Naive thymus-derived CD4-positive, alpha-beta T cell (primary cell): ENCODE measurements around the gene OR52E5. TPM values are rescaled to one million over a fixed set of nuclear protein-coding genes. Genes with fewer than 3 reads are reported as not detected.
A peak's percentile ranks its signal among the peaks of the same experiment; 100 is the strongest.

Source experiments
- ATAC-seq: fragments of 150-1000 bp; cut with Tn5 transposase; 2 replicates; pipeline ENCODE4 v1.10.0; 2021; ENCODE audit warnings: mild to moderate bottlenecking, moderate library complexity
- CTCF ChIA-PET: fragments of 350-600 bp; sonication (Branson Sonifier 250); formaldehyde crosslinking; loops from one replicate; lab custom pipeline; 2021; ENCODE audit warnings: antibody characterized with exemption; lab: Charles Lee
- POLR2A ChIA-PET: fragments of 350-600 bp; sonication (Branson Sonifier 250); formaldehyde crosslinking; loops from one replicate; lab custom pipeline; 2021; ENCODE audit warnings: antibody characterized with exemption, inconsistent platforms; lab: Charles Lee
- DNase-seq, 9 donors: peaks; one replicate each; pipeline versions ENCODE4 v3.0.0 to v3.0.0-alpha.2; 2020 to 2022; ENCODE audit warnings: mixed read lengths in 1 of 9
- H3K27ac ChIP-seq: one replicate; pipeline ENCODE4 v1.7.0; 2013; ENCODE audit warnings: mild to moderate bottlenecking, low read depth, low read length, moderate library complexity
- H3K27me3 ChIP-seq, 2 donors: one replicate each; pipeline ENCODE4 v1.7.0; 2013; ENCODE audit warnings: low read length in 2 of 2, mild to moderate bottlenecking in 2 of 2, moderate library complexity in 2 of 2; ENCODE audit not compliant: control insufficient read depth in 2 of 2, insufficient read depth in 2 of 2
- H3K36me3 ChIP-seq, 3 experiments: 1 replicate in 2 of 3; 2 replicates in 1 of 3; pipeline ENCODE4 v1.7.0; 2013; ENCODE audit warnings: low read length in 3 of 3, mild to moderate bottlenecking in 3 of 3, moderate library complexity in 1 of 3; ENCODE audit not compliant: insufficient read depth in 3 of 3, control insufficient read depth in 2 of 3
- H3K4me1 ChIP-seq, 2 donors: one replicate each; pipeline ENCODE4 v1.7.0; 2013; ENCODE audit warnings: low read length in 2 of 2, mild to moderate bottlenecking in 2 of 2, moderate library complexity in 1 of 2; ENCODE audit not compliant: control insufficient read depth in 2 of 2, insufficient read depth in 2 of 2
- H3K4me3 ChIP-seq: 2 replicates; pipeline ENCODE4 v1.7.0; 2013; ENCODE audit warnings: mild to moderate bottlenecking, low read length
- H3K9me3 ChIP-seq, 3 experiments: 1 replicate in 2 of 3; 2 replicates in 1 of 3; pipeline ENCODE4 v1.7.0; 2013; ENCODE audit warnings: low read length in 3 of 3; ENCODE audit not compliant: control insufficient read depth in 2 of 3
- H3K27ac Mint-ChIP-seq, 9 donors: one replicate each; pipeline ENCODE4 v1.8.0; 2020 to 2022; ENCODE audit warnings: mixed read lengths in 9 of 9, mild to moderate bottlenecking in 8 of 9, moderate library complexity in 5 of 9, inconsistent platforms in 2 of 9
- H3K27me3 Mint-ChIP-seq, 5 donors: one replicate each; pipeline ENCODE4 v1.8.0; 2021 to 2022; ENCODE audit warnings: mixed read lengths in 5 of 5, mild to moderate bottlenecking in 1 of 5
- H3K36me3 Mint-ChIP-seq, 5 donors: one replicate each; pipeline ENCODE4 v1.8.0; 2020 to 2022; ENCODE audit warnings: mixed read lengths in 5 of 5, mild to moderate bottlenecking in 3 of 5, inconsistent platforms in 1 of 5
- H3K4me1 Mint-ChIP-seq, 7 donors: one replicate each; pipeline ENCODE4 v1.8.0; 2020 to 2022; ENCODE audit warnings: mixed read lengths in 7 of 7, mild to moderate bottlenecking in 3 of 7, inconsistent platforms in 1 of 7
- H3K4me3 Mint-ChIP-seq, 10 donors: one replicate each; pipeline ENCODE4 v1.8.0; 2020 to 2022; ENCODE audit warnings: mild to moderate bottlenecking in 10 of 10, mixed read lengths in 10 of 10, moderate library complexity in 6 of 10, inconsistent platforms in 2 of 10
- H3K9me3 Mint-ChIP-seq, 11 donors: one replicate each; pipeline ENCODE4 v1.8.0; 2020 to 2022; ENCODE audit warnings: mixed read lengths in 11 of 11, mild to moderate bottlenecking in 4 of 11, inconsistent platforms in 1 of 11, moderate library complexity in 1 of 11
- intact Hi-C, 2 donors: fragments of 100-400 bp; cut with micrococcal nuclease; formaldehyde crosslinking; loops; one replicate each; pipeline ENCODE4 v1.15.1; 2023
- polyA plus RNA-seq, 2 donors: library from polyadenylated mRNA; unstranded; fragments of 300-500 nt; fragmentation: Illumina TruSeq; gene quantifications; one replicate each; pipeline ENCODE4 v1.2.3, GENCODE V29; 2021
- total RNA-seq, 6 experiments: library from RNA in 5 of 6; stranded (reverse) in 5 of 6; gene quantifications; 1 replicate in 5 of 6; 2 replicates in 1 of 6; pipeline ENCODE4 v1.2.3 and lab custom pipeline; 2021 to 2026

OR52E5 gene
- total and polyA plus RNA-seq, 7 experiments from 2014 or later: not detected

- no peaks in the 10 kb centered on the region for H3K9me3 Mint-ChIP-seq
- ChIA-PET CTCF (no interaction called here), POLR2A (interaction anchor here (0.6 kb wide), 1 partner anchor 101 kb away, joined by 4 read pairs; no protein-coding TSS in a partner anchor)
- no peak within 1 kb of the TSS for H3K4me3 Mint-ChIP-seq
- H3K27ac ChIP-seq: no peak within 1 kb of the TSS
- DNase-seq (no peak), ATAC-seq (no peak)
- no peaks in the 10 kb centered on the region for H3K27me3 ChIP-seq
- H3K9me3 ChIP-seq: no peaks in the 10 kb centered on the region
- intact Hi-C loops: no loop called here
- no peaks in the 10 kb centered on the region for H3K4me1 Mint-ChIP-seq
- no peak within 1 kb of the TSS for H3K4me3 ChIP-seq
- H3K27me3 Mint-ChIP-seq: peaks cover 0 to 26% (median 7%) of the 10 kb centered on the region in 5 donors
- no peaks in the 10 kb centered on the region for H3K36me3 Mint-ChIP-seq
- no peaks in the 10 kb centered on the region for H3K4me1 ChIP-seq
- no peak within 1 kb of the TSS for H3K27ac Mint-ChIP-seq
- no peaks in the 10 kb centered on the region for H3K36me3 ChIP-seq
Observed at GRCh38 chr11:5880329-5880728, 12.7 kb upstream of the OR52E5 start, which contains the start of gene OR52E4. OR52E4 (plus strand) TSS chr11:5880629; CDS start chr11:5884293, 3,664 bp downstream.

- intact Hi-C loops: no loop called here
- POLR2A ChIA-PET: no interaction called here
- peaks cover 3 to 34% (median 8%) of the 10 kb centered on the region in 5 donors for H3K27me3 Mint-ChIP-seq
- H3K9me3 Mint-ChIP-seq: no peaks in the 10 kb centered on the region
- H3K4me1 Mint-ChIP-seq: no peaks in the 10 kb centered on the region
- H3K27ac Mint-ChIP-seq: no peak overlapping the region
- no peak overlapping the region for H3K27ac ChIP-seq
- no peak overlapping the region for H3K4me3 Mint-ChIP-seq
- DNase-seq: no peak
- no peaks in the 10 kb centered on the region for H3K9me3 ChIP-seq
- H3K36me3 Mint-ChIP-seq: no peaks in the 10 kb centered on the region
- no peak overlapping the region for H3K4me3 ChIP-seq
- CTCF ChIA-PET: no interaction called here
- no peaks in the 10 kb centered on the region for H3K27me3 ChIP-seq
- H3K36me3 ChIP-seq: no peaks in the 10 kb centered on the region
- H3K4me1 ChIP-seq: no peaks in the 10 kb centered on the region
- ATAC-seq: no peak
Observed at GRCh38 chr11:5881756-5882155, 11.3 kb upstream of the OR52E5 start.

- Histone ChIP-seq H3K4me3 (no peak overlapping the region), H3K4me1 (no peaks in the 10 kb centered on the region), H3K9me3 (no peaks in the 10 kb centered on the region), H3K36me3 (no peaks in the 10 kb centered on the region), H3K27me3 (peaks cover 5% of the 10 kb centered on the region in 2 donors), H3K27ac (no peak overlapping the region)
- ATAC-seq (no peak), DNase-seq (no peak)
- Mint-ChIP-seq H3K4me3 (no peak overlapping the region), H3K4me1 (no peaks in the 10 kb centered on the region), H3K9me3 (no peaks in the 10 kb centered on the region), H3K27ac (no peak overlapping the region), H3K36me3 (no peaks in the 10 kb centered on the region), H3K27me3 (peaks cover 10 to 41% (median 15%) of the 10 kb centered on the region in 5 donors)
- CTCF ChIA-PET: no interaction called here
- POLR2A ChIA-PET: no interaction called here
- intact Hi-C loops: no loop called here
Observed at GRCh38 chr11:5887172-5887571, 5.8 kb upstream of the OR52E5 start.

DNA sequence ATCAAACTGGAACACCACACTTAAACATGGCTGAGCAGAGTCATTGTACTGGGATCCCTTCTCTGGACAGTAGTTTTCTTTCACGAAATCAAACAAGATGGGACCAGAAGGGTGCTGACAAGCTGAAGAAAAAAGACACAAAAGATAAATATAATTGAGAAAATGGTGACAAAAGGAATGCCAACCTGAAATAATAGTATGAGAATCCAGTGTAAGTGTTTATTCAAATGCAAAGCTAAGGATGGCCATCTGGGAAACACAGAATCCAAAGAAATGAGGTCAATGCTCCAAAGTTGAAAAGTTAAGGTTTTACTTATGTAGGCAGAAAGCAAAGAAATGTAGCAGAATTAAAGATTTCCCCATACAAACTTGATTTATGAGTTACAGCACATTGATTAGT lies 5.3 kb upstream of the OR52E5 start:
- no peak overlapping the region for H3K27ac Mint-ChIP-seq
- H3K27me3 ChIP-seq: peaks cover 5% of the 10 kb centered on the region in 2 donors
- no peaks in the 10 kb centered on the region for H3K9me3 ChIP-seq
- no peaks in the 10 kb centered on the region for H3K4me1 ChIP-seq
- H3K4me3 Mint-ChIP-seq: no peak overlapping the region
- H3K36me3 Mint-ChIP-seq: no peaks in the 10 kb centered on the region
- H3K4me1 Mint-ChIP-seq: no peaks in the 10 kb centered on the region
- no peak overlapping the region for H3K27ac ChIP-seq
- intact Hi-C loops: no loop called here
- H3K36me3 ChIP-seq: no peaks in the 10 kb centered on the region
- no peak overlapping the region for H3K4me3 ChIP-seq
- no peaks in the 10 kb centered on the region for H3K9me3 Mint-ChIP-seq
- ChIA-PET POLR2A (no interaction called here), CTCF (no interaction called here)
- H3K27me3 Mint-ChIP-seq: peaks cover 7 to 37% (median 15%) of the 10 kb centered on the region in 5 donors
- ATAC-seq: no peak
- DNase-seq: no peak

GRCh38 chr11:5891216-5891800 lies 1.7 kb upstream of the OR52E5 start:
- no peaks in the 10 kb centered on the region for H3K4me1 ChIP-seq
- no peak overlapping the region for H3K4me3 ChIP-seq
- no peak overlapping the region for H3K27ac ChIP-seq
- ChIA-PET CTCF (interaction anchor here (0.6 to 1.2 kb wide), 4 partner anchors 27 to 416 kb away, joined by 3 to 4 read pairs (median 3); partner anchors contain the start of gene TRIM5), POLR2A (no interaction called here)
- H3K27me3 Mint-ChIP-seq: peaks cover 7 to 27% (median 20%) of the 10 kb centered on the region in 5 donors
- peaks cover 5% of the 10 kb centered on the region in 2 donors for H3K27me3 ChIP-seq
- H3K4me1 Mint-ChIP-seq: no peaks in the 10 kb centered on the region
- DNase-seq: peak in 3 of 9 donors; percentile 0 to 10 (median 1)
- H3K36me3 Mint-ChIP-seq: no peaks in the 10 kb centered on the region
- no peak for ATAC-seq
- no peaks in the 10 kb centered on the region for H3K9me3 Mint-ChIP-seq
- no peak overlapping the region for H3K27ac Mint-ChIP-seq
- no peak overlapping the region for H3K4me3 Mint-ChIP-seq
- intact Hi-C loops: loop anchor here (1.0 to 10.0 kb wide), 7 partner anchors 209 to 1705 kb away; partner anchors contain the start of gene OR51D1 (in 1 of the 2)
- H3K9me3 ChIP-seq: no peaks in the 10 kb centered on the region
- H3K36me3 ChIP-seq: no peaks in the 10 kb centered on the region

DNA sequence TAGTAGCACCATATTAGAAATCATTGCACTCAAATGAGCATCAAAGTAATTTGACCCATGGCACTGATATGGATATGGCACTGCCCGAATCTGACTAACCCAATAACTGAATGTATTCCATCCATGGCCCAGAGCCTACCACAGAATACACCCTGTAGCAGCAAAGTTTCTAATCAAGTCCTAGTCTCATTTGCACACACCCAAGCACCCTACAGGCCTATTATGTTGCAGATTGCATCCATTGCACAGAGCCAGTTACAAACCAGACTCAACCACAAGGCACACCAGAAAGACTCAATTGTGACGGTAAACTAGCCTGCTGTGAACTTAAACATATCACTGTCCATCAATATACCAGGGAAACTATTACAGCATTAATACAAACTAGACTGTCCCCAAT lies 6.5 kb downstream of the OR52E5 start:
- ChIA-PET POLR2A (no interaction called here), CTCF (no interaction called here)
- Mint-ChIP-seq H3K27me3 (peaks cover 0 to 20% (median 2%) of the 10 kb centered on the region in 5 donors), H3K4me3 (no peak overlapping the region), H3K9me3 (no peaks in the 10 kb centered on the region), H3K36me3 (no peaks in the 10 kb centered on the region), H3K4me1 (no peaks in the 10 kb centered on the region), H3K27ac (no peak overlapping the region)
- no peaks in the 10 kb centered on the region for H3K4me1 ChIP-seq
- no peak for ATAC-seq
- H3K9me3 ChIP-seq: no peaks in the 10 kb centered on the region
- no peaks in the 10 kb centered on the region for H3K36me3 ChIP-seq
- intact Hi-C loops: loop anchor here in 1 of 2 donors (10.0 kb wide), 1 partner anchor 425 kb away; no protein-coding TSS in a partner anchor
- H3K27me3 ChIP-seq: no peaks in the 10 kb centered on the region
- H3K27ac ChIP-seq: no peak overlapping the region
- no peak overlapping the region for H3K4me3 ChIP-seq
- no peak for DNase-seq

GRCh38 chr11:5910540-5910939 lies 17.5 kb downstream of the OR52E5 start:
- intact Hi-C loops: no loop called here
- Histone ChIP-seq H3K9me3 (no peaks in the 10 kb centered on the region), H3K4me3 (no peak overlapping the region), H3K27ac (no peak overlapping the region), H3K36me3 (no peaks in the 10 kb centered on the region), H3K4me1 (no peaks in the 10 kb centered on the region), H3K27me3 (no peaks in the 10 kb centered on the region)
- ATAC-seq (no peak), DNase-seq (no peak)
- ChIA-PET CTCF (no interaction called here), POLR2A (no interaction called here)
- peaks cover 0 to 24% (median 6%) of the 10 kb centered on the region in 11 donors for H3K9me3 Mint-ChIP-seq
- peaks cover 0 to 4% (median 0%) of the 10 kb centered on the region in 5 donors for H3K36me3 Mint-ChIP-seq
- no peak overlapping the region for H3K27ac Mint-ChIP-seq
- H3K27me3 Mint-ChIP-seq: peaks cover 0 to 54% (median 47%) of the 10 kb centered on the region in 5 donors
- no peaks in the 10 kb centered on the region for H3K4me1 Mint-ChIP-seq
- no peak overlapping the region for H3K4me3 Mint-ChIP-seq
